Measurements from ENCODE around the gene HOXA9. TPM values are rescaled to one million over a fixed set of nuclear protein-coding genes. Genes with fewer than 3 reads are reported as not detected.

Gene HOXA9
- total and polyA plus RNA-seq, 3 donors from 2014 or later, result 0.25 to 1.0 (median 0.39) TPM

GRCh38 chr7:27149842-27150567 is 15.3 kb downstream of the HOXA9 start:
- Histone ChIP-seq H3K4me3 (no peak overlapping the region), H3K4me1 (peaks cover 4% of the 10 kb centered on the region), H3K27ac (no peak overlapping the region), H3K27me3 (peaks cover 9% of the 10 kb centered on the region), H3K36me3 (ENCODE audit: low read depth, missing control alignments) (no peaks in the 10 kb centered on the region), H3K9me3 (no peaks in the 10 kb centered on the region)
- TF ChIP-seq CTCF (IDR thresholded peaks at IDR 0.05) (no peak), POLR2A (IDR thresholded peaks at IDR 0.05) (no peak)
- no peak for DNase-seq
- 38 to 51% methylated on average over 9 to 13 of the region's 13 CpGs for WGBS, 2 donors
- intact Hi-C loops (cut with DNase I; ENCODE audit: low total_unique reads), result no loop called here

DNA sequence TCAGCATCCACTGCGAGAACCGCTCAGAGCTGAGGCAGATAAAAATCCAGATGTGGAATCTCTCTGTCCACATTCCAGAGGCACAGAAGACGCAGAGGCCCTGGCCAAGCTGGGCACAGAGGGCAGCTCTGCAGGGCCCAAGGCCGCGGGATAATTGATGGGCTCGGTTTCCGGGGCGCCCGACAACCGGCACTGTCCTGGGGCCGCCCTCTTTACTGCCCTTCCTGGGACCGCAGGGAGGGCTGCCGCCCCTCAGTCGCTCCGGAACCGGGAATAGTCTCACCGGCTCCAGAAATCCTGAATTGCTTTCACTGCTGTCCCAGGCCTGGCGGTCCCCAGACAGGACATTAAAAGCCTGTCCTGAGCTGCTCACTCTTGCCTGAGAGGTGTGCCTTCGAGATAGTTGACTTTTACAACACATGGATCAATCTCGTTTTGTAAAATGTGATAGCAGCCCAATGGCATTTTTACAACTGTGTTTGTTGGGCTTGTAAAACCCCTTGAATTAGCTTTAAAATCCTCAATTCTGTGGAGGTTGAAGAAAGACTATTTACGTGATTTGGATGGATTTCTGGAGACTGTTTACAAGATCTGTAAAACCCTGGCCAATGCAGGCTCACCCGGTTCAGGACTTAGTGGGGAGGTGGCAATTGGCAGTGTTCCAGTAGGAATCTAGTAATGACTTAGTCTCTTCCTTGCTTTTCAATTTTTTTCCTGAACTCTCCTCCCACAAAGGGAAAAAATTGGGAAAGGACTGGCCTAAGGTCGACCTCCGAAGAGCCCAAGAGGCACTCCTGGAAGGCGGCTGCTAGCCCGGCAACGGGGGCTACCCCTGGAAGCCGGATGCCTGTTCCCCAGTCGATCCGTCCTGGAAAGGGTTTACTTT is 16.3 kb downstream of the HOXA9 start:
- WGBS, 2 donors, result 33 to 42% methylated on average over 23 to 30 of the region's 30 CpGs
- Histone ChIP-seq H3K36me3 (ENCODE audit: low read depth, missing control alignments) (no peaks in the 10 kb centered on the region), H3K27me3 (peaks cover 9% of the 10 kb centered on the region), H3K27ac (no peak overlapping the region), H3K4me1 (peaks cover 2% of the 10 kb centered on the region), H3K4me3 (no peak overlapping the region), H3K9me3 (no peaks in the 10 kb centered on the region)
- intact Hi-C loops (cut with DNase I; ENCODE audit: low total_unique reads), result no loop called here
- DNase-seq, result peak; percentile 9
- TF ChIP-seq POLR2A (IDR thresholded peaks at IDR 0.05) (no peak), CTCF (IDR thresholded peaks at IDR 0.05) (no peak)

DNA sequence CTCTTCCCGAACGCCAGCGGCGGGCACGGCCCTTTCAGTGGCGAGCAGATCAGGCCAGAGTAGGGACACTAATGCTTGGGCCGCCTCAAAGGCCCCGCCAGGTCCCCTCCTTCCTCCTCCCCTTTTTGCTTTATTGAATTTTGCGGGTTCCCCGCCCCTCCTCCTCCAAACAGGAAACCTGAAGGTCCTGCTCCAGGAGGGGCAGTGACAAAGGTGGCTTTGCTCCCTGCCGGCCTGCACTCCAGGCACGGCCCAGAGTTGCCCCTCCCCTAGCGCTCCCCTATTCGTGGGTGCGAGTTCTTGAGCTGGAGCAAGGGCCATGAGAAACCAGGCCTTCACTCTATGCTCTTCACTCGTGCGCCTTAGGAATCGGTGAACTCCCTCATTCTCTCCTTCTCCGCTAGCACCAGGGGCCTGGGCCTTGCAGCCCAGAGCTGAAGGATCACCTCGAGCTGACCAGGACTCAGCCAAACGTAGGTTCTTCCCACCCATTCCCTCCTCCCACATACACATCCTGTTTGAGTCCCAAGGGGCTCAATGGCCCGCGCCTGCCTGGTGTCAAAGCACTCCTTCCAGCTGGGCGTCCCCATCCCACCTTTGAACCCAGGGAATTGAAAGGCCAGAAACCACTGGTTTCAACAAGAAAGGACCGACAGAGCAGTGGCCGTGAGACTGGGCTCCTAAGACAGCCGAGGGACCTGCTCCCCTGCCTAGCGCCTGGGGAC is 17.1 kb downstream of the HOXA9 start:
- peak; percentile 6 for DNase-seq
- H3K36me3 ChIP-seq (ENCODE audit: low read depth, missing control alignments), result no peaks in the 10 kb centered on the region
- H3K27ac ChIP-seq, result no peak overlapping the region
- H3K4me1 ChIP-seq, result peaks cover 4% of the 10 kb centered on the region
- TF ChIP-seq CTCF (IDR thresholded peaks at IDR 0.05), result no peak
- no peaks in the 10 kb centered on the region for H3K9me3 ChIP-seq
- intact Hi-C loops (cut with DNase I; ENCODE audit: low total_unique reads), result no loop called here
- H3K27me3 ChIP-seq, result peaks cover 1% of the 10 kb centered on the region
- 16 to 18% methylated on average over 12 to 28 of the region's 28 CpGs for WGBS, 2 donors
- peak overlapping the region in 1 of 2 donors; percentile 0 for H3K4me3 ChIP-seq

DNA sequence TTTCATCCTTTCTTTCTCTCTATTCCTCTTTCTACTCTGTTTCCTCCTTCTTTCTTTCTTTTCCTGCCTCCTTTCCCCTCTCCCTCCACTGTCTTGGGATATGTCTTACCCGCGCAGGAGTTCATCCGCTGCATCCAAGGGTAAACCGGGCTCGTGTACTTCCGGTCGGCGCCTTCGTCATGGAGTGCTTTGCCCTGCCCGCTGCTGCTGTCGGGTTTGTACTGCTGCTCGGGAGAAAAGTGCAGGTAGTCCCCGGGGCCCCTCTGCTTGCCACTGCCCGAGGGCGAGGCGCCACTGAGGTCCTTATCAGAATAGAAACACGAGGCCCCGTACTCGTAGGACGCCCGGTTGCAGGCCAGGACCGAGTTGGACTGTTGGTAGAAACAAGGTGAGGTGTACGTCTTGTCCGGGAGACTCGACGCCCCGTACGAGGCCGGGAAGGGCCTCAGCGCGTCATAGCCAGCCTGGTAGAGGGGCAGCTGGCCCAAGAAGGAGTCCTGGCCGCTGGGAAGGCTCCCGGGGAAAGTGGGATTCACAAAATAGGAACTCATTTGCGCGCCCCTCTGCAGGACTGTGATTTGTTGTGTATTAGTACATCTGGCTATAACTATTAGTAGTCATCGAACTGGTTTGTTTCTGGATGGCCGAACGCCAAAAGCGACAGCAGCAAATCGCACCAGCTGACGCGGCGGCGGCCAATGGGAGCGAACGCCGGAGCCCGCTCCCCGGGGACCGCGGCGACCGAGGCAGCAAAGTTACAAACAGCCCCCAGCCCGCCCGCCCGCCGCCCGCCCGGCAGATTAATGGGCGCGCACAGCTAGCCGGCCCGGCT is 17.9 kb downstream of the HOXA9 start, which contains the start of gene HOXA6:
Gene HOXA6 (minus strand): TSS at position 576 of the 832 bp plus-strand sequence. CDS start 25 bp downstream, at position 551.
- Histone ChIP-seq H3K27ac (no peak within 1 kb of the TSS), H3K4me3 (peak within 1 kb of the TSS in 1 of 2 donors; percentile 0), H3K4me1 (peaks cover 4% of the 10 kb centered on the region), H3K36me3 (ENCODE audit: low read depth, missing control alignments) (no peaks in the 10 kb centered on the region), H3K27me3 (no peaks in the 10 kb centered on the region), H3K9me3 (no peaks in the 10 kb centered on the region)
- DNase-seq, result peak; percentile 32
- intact Hi-C loops (cut with DNase I; ENCODE audit: low total_unique reads), result no loop called here
- TF ChIP-seq CTCF (IDR thresholded peaks at IDR 0.05), result no peak
- TF ChIP-seq POLR2A (IDR thresholded peaks at IDR 0.05), result no peak
- 8% methylated on average over 34 to 56 of the region's 63 CpGs for WGBS, 2 donors

Data from testis (tissue), 3 donors.